ENCODE data around the gene SLC25A47.

- TF ChIP-seq CTCF (IDR thresholded peaks at IDR 0.05) (no peak), ZFX (IDR thresholded peaks at IDR 0.05; ENCODE audit: borderline replicate concordance) (no peak)
Observed at GRCh38 chr14:100296106-100296651, 27.0 kb upstream of the SLC25A47 start.
